DOHH2 (cell line): ENCODE data around the gene FAM20A.

Experiments used
- H3F3A ChIP-seq: fragments of 200-600 bp; sonication (generic), shearing (Covaris generic); 2 replicates; pipeline ENCODE4 v1.6.0; 2016; ENCODE audit warnings: antibody characterized with exemption, mild to moderate bottlenecking; ENCODE audit not compliant: control insufficient read depth, insufficient read depth
- H3K27ac ChIP-seq: fragments of 200-600 bp; sonication (generic); 2 replicates; pipeline ENCODE4 v1.5.1; 2014; ENCODE audit warnings: low read depth, mild to moderate bottlenecking, low read length, moderate library complexity
- H3K27me3 ChIP-seq: fragments of 200-600 bp; sonication (generic); 2 replicates; pipeline ENCODE4 v1.6.1; 2014; ENCODE audit warnings: mild to moderate bottlenecking, low read length, mixed read lengths; ENCODE audit not compliant: control insufficient read depth
- H3K36me3 ChIP-seq: fragments of 200-600 bp; sonication (generic); 2 replicates; pipeline ENCODE4 v1.6.1; 2014; ENCODE audit warnings: mild to moderate bottlenecking, low read length, moderate library complexity, mixed read lengths; ENCODE audit not compliant: control insufficient read depth
- H3K4me1 ChIP-seq: fragments of 200-600 bp; sonication (generic); 2 replicates; pipeline ENCODE4 v1.6.1; 2014; ENCODE audit warnings: mild to moderate bottlenecking, low read length, mixed read lengths; ENCODE audit not compliant: control insufficient read depth
- H3K4me2 ChIP-seq: fragments of 200-600 bp; sonication (generic); 2 replicates; pipeline ENCODE4 v1.6.0; 2014; ENCODE audit warnings: mild to moderate bottlenecking, low read length, moderate library complexity
- H3K4me3 ChIP-seq: fragments of 200-600 bp; sonication (generic); 2 replicates; pipeline ENCODE4 v1.5.1; 2014; ENCODE audit warnings: mild to moderate bottlenecking, low read length, mixed read lengths
- H3K79me2 ChIP-seq: fragments of 200-600 bp; sonication (generic); 2 replicates; pipeline ENCODE4 v1.6.1; 2014; ENCODE audit warnings: mild to moderate bottlenecking, low read length, mixed read lengths; ENCODE audit not compliant: control insufficient read depth
- H3K9me2 ChIP-seq: fragments of 200-600 bp; sonication (generic); replicated peaks from 2 replicates; pipeline ENCODE4 v1.6.1; 2014; ENCODE audit warnings: mild to moderate bottlenecking, low read length, mixed read lengths; ENCODE audit not compliant: control insufficient read depth
- H3K9me3 ChIP-seq: fragments of 200-600 bp; sonication (generic); 2 replicates; pipeline ENCODE4 v1.6.1; 2014; ENCODE audit warnings: antibody characterized with exemption, low read length, mixed read lengths; ENCODE audit not compliant: control insufficient read depth, insufficient read depth
- H4K20me1 ChIP-seq: fragments of 200-600 bp; sonication (generic); 2 replicates; pipeline ENCODE4 v1.6.0; 2014; ENCODE audit warnings: low read depth, mild to moderate bottlenecking, antibody characterized with exemption, low read length, moderate library complexity; ENCODE audit not compliant: control insufficient read depth, insufficient read depth
- CTCF ChIP-seq: fragments of 200-600 bp; sonication (generic); IDR thresholded peaks from one replicate; pipeline ENCODE4 v1.5.1; 2014; ENCODE audit warnings: antibody characterized with exemption, mild to moderate bottlenecking, low read depth, low read length; ENCODE audit not compliant: poor library complexity, severe bottlenecking
- EZH2phosphoT487 ChIP-seq: fragments of 200-600 bp; sonication (generic); IDR thresholded peaks from 2 replicates; pipeline ENCODE4 v1.6.1; 2017; ENCODE audit warnings: borderline replicate concordance, mild to moderate bottlenecking, antibody characterized with exemption, low read length, moderate library complexity, mixed read lengths

FAM20A gene

DNA sequence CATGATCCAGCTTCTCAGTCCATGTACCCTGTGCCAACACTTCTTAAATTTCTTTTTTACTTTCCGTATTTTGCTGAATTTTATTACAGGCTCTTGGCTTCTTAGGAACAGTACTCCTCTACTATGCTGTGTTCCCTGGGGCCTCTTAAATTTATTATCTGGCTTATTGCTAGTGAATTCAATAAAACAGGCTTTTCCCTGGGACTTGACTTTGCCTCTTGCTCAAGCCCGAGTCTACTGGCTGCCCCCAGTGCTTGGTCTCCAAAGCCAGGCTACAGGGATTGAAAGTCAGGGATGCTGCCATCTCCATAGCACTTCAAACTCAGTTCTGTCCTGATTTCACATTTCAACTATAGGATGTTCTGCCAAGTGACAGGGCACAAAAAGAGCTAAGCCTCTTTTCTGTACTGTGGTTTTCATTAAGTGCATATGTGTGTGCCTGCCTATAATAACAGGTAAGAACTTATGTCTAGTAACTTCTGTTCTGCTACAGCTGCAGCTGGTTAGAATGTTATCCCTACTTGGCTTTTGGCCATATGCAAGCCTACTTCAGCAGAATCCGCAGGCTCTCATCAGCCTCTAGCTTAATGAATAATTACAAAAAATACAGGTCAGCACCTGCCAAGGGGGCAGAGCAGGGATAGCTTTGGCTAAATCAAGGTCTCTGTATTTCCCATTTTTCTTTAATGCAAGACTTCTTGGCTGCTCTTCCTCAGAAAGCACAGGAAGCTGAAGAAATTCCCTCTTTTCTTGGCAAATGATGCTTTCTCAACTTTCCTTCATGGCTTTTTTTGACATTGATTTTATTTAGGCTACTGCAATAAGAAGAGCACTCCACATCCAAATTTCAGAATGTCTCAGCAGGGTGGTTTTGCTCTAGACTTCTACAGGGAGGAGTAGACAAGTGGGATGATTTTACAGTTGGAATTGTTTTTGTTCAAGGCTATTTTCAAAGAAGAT, 8.2 kb downstream of the FAM20A start:
- no peak overlapping the region for H3K4me3 ChIP-seq
- no peaks in the 10 kb centered on the region for H3K9me2 ChIP-seq
- peaks cover 5% of the 10 kb centered on the region; the same call in 1 of the 2 replicates for H3K27me3 ChIP-seq
- TF ChIP-seq EZH2phosphoT487 (no peak), CTCF (no peak)
- no peaks in the 10 kb centered on the region for H3K36me3 ChIP-seq
- H3F3A ChIP-seq: no peaks in the 10 kb centered on the region
- no peak overlapping the region for H3K27ac ChIP-seq
- H4K20me1 ChIP-seq: no peaks in the 10 kb centered on the region
- no peaks in the 10 kb centered on the region for H3K9me3 ChIP-seq
- no peak overlapping the region for H3K4me2 ChIP-seq
- no peaks in the 10 kb centered on the region for H3K79me2 ChIP-seq
- H3K4me1 ChIP-seq: no peaks in the 10 kb centered on the region

- no peaks in the 10 kb centered on the region for H3K9me2 ChIP-seq
- no peak overlapping the region for H3K4me2 ChIP-seq
- no peak overlapping the region for H3K4me3 ChIP-seq
- H4K20me1 ChIP-seq: no peaks in the 10 kb centered on the region
- H3K4me1 ChIP-seq: no peaks in the 10 kb centered on the region
- no peak overlapping the region for H3K27ac ChIP-seq
- H3F3A ChIP-seq: no peaks in the 10 kb centered on the region
- H3K27me3 ChIP-seq: peaks cover 5% of the 10 kb centered on the region; the same call in 1 of the 2 replicates
- no peaks in the 10 kb centered on the region for H3K9me3 ChIP-seq
- H3K36me3 ChIP-seq: no peaks in the 10 kb centered on the region
- no peaks in the 10 kb centered on the region for H3K79me2 ChIP-seq
- TF ChIP-seq CTCF (no peak), EZH2phosphoT487 (no peak)
These were observed 9.2 kb downstream of the FAM20A start for GRCh38 chr17:68592009-68592408.

- no peaks in the 10 kb centered on the region for H3K79me2 ChIP-seq
- H3K9me2 ChIP-seq: no peaks in the 10 kb centered on the region
- H3K36me3 ChIP-seq: no peaks in the 10 kb centered on the region
- no peak for TF ChIP-seq CTCF
- H3K4me2 ChIP-seq: no peak overlapping the region
- H3K27me3 ChIP-seq: peaks cover 5% of the 10 kb centered on the region; the same call in 1 of the 2 replicates
- no peaks in the 10 kb centered on the region for H3F3A ChIP-seq
- no peaks in the 10 kb centered on the region for H3K9me3 ChIP-seq
- no peak overlapping the region for H3K27ac ChIP-seq
- H4K20me1 ChIP-seq: no peaks in the 10 kb centered on the region
- H3K4me3 ChIP-seq: no peak overlapping the region
- no peaks in the 10 kb centered on the region for H3K4me1 ChIP-seq
These were observed 9.6 kb downstream of the FAM20A start for GRCh38 chr17:68591583-68591982.
